Naive thymus-derived CD4-positive, alpha-beta T cell (primary cell): ENCODE data around the gene HAUS1. TPM values are rescaled to one million over a fixed set of nuclear protein-coding genes. Genes with fewer than 3 reads are reported as not detected.
"Not testable (repeated sequence)": the region's sequence is repeated elsewhere in the genome, so short reads cannot be mapped to it uniquely, and the experiment has no call there.

Source experiments
- ATAC-seq: fragments of 150-1000 bp; cut with Tn5 transposase; 2 replicates; pipeline ENCODE4 v1.10.0; 2021; ENCODE audit warnings: mild to moderate bottlenecking, moderate library complexity
- CTCF ChIA-PET: fragments of 350-600 bp; sonication (Branson Sonifier 250); formaldehyde crosslinking; loops from one replicate; lab custom pipeline; 2021; ENCODE audit warnings: antibody characterized with exemption; lab: Charles Lee
- POLR2A ChIA-PET: fragments of 350-600 bp; sonication (Branson Sonifier 250); formaldehyde crosslinking; loops from one replicate; lab custom pipeline; 2021; ENCODE audit warnings: antibody characterized with exemption, inconsistent platforms; lab: Charles Lee
- DNase-seq, 9 donors: peaks; one replicate each; pipeline versions ENCODE4 v3.0.0 to v3.0.0-alpha.2; 2020 to 2022; ENCODE audit warnings: mixed read lengths in 1 of 9
- H3K27ac ChIP-seq: one replicate; pipeline ENCODE4 v1.7.0; 2013; ENCODE audit warnings: mild to moderate bottlenecking, low read depth, low read length, moderate library complexity
- H3K27me3 ChIP-seq, 2 donors: one replicate each; pipeline ENCODE4 v1.7.0; 2013; ENCODE audit warnings: low read length in 2 of 2, mild to moderate bottlenecking in 2 of 2, moderate library complexity in 2 of 2; ENCODE audit not compliant: control insufficient read depth in 2 of 2, insufficient read depth in 2 of 2
- H3K36me3 ChIP-seq, 3 experiments: 1 replicate in 2 of 3; 2 replicates in 1 of 3; pipeline ENCODE4 v1.7.0; 2013; ENCODE audit warnings: low read length in 3 of 3, mild to moderate bottlenecking in 3 of 3, moderate library complexity in 1 of 3; ENCODE audit not compliant: insufficient read depth in 3 of 3, control insufficient read depth in 2 of 3
- H3K4me1 ChIP-seq, 2 donors: one replicate each; pipeline ENCODE4 v1.7.0; 2013; ENCODE audit warnings: low read length in 2 of 2, mild to moderate bottlenecking in 2 of 2, moderate library complexity in 1 of 2; ENCODE audit not compliant: control insufficient read depth in 2 of 2, insufficient read depth in 2 of 2
- H3K4me3 ChIP-seq: 2 replicates; pipeline ENCODE4 v1.7.0; 2013; ENCODE audit warnings: mild to moderate bottlenecking, low read length
- H3K9me3 ChIP-seq, 3 experiments: 1 replicate in 2 of 3; 2 replicates in 1 of 3; pipeline ENCODE4 v1.7.0; 2013; ENCODE audit warnings: low read length in 3 of 3; ENCODE audit not compliant: control insufficient read depth in 2 of 3
- H3K27ac Mint-ChIP-seq, 9 donors: one replicate each; pipeline ENCODE4 v1.8.0; 2020 to 2022; ENCODE audit warnings: mixed read lengths in 9 of 9, mild to moderate bottlenecking in 8 of 9, moderate library complexity in 5 of 9, inconsistent platforms in 2 of 9
- H3K27me3 Mint-ChIP-seq, 5 donors: one replicate each; pipeline ENCODE4 v1.8.0; 2021 to 2022; ENCODE audit warnings: mixed read lengths in 5 of 5, mild to moderate bottlenecking in 1 of 5
- H3K36me3 Mint-ChIP-seq, 5 donors: one replicate each; pipeline ENCODE4 v1.8.0; 2020 to 2022; ENCODE audit warnings: mixed read lengths in 5 of 5, mild to moderate bottlenecking in 3 of 5, inconsistent platforms in 1 of 5
- H3K4me1 Mint-ChIP-seq, 7 donors: one replicate each; pipeline ENCODE4 v1.8.0; 2020 to 2022; ENCODE audit warnings: mixed read lengths in 7 of 7, mild to moderate bottlenecking in 3 of 7, inconsistent platforms in 1 of 7
- H3K4me3 Mint-ChIP-seq, 10 donors: one replicate each; pipeline ENCODE4 v1.8.0; 2020 to 2022; ENCODE audit warnings: mild to moderate bottlenecking in 10 of 10, mixed read lengths in 10 of 10, moderate library complexity in 6 of 10, inconsistent platforms in 2 of 10
- H3K9me3 Mint-ChIP-seq, 11 donors: one replicate each; pipeline ENCODE4 v1.8.0; 2020 to 2022; ENCODE audit warnings: mixed read lengths in 11 of 11, mild to moderate bottlenecking in 4 of 11, inconsistent platforms in 1 of 11, moderate library complexity in 1 of 11
- intact Hi-C, 2 donors: fragments of 100-400 bp; cut with micrococcal nuclease; formaldehyde crosslinking; loops; one replicate each; pipeline ENCODE4 v1.15.1; 2023
- polyA plus RNA-seq, 2 donors: library from polyadenylated mRNA; unstranded; fragments of 300-500 nt; fragmentation: Illumina TruSeq; gene quantifications; one replicate each; pipeline ENCODE4 v1.2.3, GENCODE V29; 2021
- total RNA-seq, 6 experiments: library from RNA in 5 of 6; stranded (reverse) in 5 of 6; gene quantifications; 1 replicate in 5 of 6; 2 replicates in 1 of 6; pipeline ENCODE4 v1.2.3 and lab custom pipeline; 2021 to 2026

HAUS1 gene
- total and polyA plus RNA-seq, 7 experiments from 2014 or later: 10.4 to 47.2 (median 23.4) TPM

DNA sequence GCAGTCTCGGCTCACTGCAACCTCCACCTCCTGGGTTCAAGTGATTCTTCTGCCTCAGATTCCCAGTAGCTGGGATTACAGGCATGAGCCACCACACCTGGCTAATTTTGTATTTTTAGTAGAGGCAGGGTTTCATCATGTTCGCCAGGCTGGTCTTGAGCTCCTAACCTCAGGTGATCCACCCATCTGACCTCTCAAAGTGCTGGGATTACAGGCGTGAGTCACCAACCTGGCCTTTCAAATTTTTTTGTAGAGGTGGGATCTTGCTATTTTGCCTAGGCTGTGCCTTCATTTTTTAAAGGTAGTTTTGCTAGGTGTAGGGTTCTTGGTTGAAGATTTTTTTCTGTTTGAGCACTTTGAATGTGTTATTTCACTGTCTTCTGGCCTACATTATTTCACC is 6.2 kb downstream of the HAUS1 start:
- ChIA-PET POLR2A (interaction anchor here (1.0 kb wide), 1 partner anchor 13 kb away, joined by 3 read pairs; no protein-coding TSS in a partner anchor), CTCF (no interaction called here)
- ATAC-seq (no peak), DNase-seq (no peak)
- Histone ChIP-seq H3K27me3 (no peaks in the 10 kb centered on the region), H3K27ac (no peak overlapping the region), H3K4me1 (no peaks in the 10 kb centered on the region), H3K4me3 (no peak overlapping the region), H3K9me3 (no peaks in the 10 kb centered on the region), H3K36me3 (peaks cover 0 to 9% (median 0%) of the 10 kb centered on the region in 3 experiments)
- H3K4me1 Mint-ChIP-seq: peaks cover 10 to 30% (median 17%) of the 10 kb centered on the region in 7 donors
- peaks cover 6 to 30% (median 14%) of the 10 kb centered on the region in 5 donors for H3K36me3 Mint-ChIP-seq
- no peak overlapping the region for H3K4me3 Mint-ChIP-seq
- H3K9me3 Mint-ChIP-seq: no peaks in the 10 kb centered on the region
- no peaks in the 10 kb centered on the region for H3K27me3 Mint-ChIP-seq
- peak overlapping the region in 1 of 9 donors; percentile 32 for H3K27ac Mint-ChIP-seq
- intact Hi-C loops: no loop called here

GRCh38 chr18:46113751-46114150 is 9.6 kb downstream of the HAUS1 start:
- CTCF ChIA-PET: no interaction called here
- no peak overlapping the region for H3K4me3 Mint-ChIP-seq
- H3K27ac Mint-ChIP-seq: no peak overlapping the region
- H3K27me3 Mint-ChIP-seq: no peaks in the 10 kb centered on the region
- H3K27me3 ChIP-seq: no peaks in the 10 kb centered on the region
- intact Hi-C loops: no loop called here
- H3K27ac ChIP-seq: no peak overlapping the region
- DNase-seq (no peak), ATAC-seq (no peak)
- peaks cover 0 to 21% (median 7%) of the 10 kb centered on the region in 7 donors for H3K4me1 Mint-ChIP-seq
- H3K36me3 Mint-ChIP-seq: peaks cover 6 to 42% (median 20%) of the 10 kb centered on the region in 5 donors
- H3K36me3 ChIP-seq: peaks cover 0 to 9% (median 0%) of the 10 kb centered on the region in 3 experiments
- POLR2A ChIA-PET: interaction anchor here (1.1 kb wide), 1 partner anchor 10 kb away, joined by 5 read pairs; no protein-coding TSS in a partner anchor
- H3K4me1 ChIP-seq: no peaks in the 10 kb centered on the region
- H3K4me3 ChIP-seq: no peak overlapping the region
- no peaks in the 10 kb centered on the region for H3K9me3 ChIP-seq
- H3K9me3 Mint-ChIP-seq: no peaks in the 10 kb centered on the region

DNA sequence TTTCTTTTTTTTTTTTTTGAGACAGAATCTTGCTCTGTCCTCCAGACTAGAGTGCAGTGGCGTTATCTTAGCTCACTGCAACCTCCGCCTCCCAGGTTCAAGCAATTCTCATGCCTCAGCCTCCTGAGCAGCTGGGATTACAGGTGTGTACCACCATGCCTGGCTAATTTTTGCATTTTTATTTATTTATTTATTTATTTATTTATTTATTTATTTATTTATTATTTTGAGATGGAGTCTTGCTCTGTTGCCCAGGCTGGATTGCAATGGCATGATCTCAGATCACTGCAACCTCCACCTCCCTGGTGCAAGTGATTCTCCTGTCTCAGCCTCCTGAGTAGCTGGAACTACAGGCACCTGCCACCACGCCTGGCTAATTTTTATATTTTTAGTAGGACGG is 22.4 kb downstream of the HAUS1 start:
- H3K27ac Mint-ChIP-seq, H3K27me3 ChIP-seq, intact Hi-C loops, H3K27ac ChIP-seq, H3K9me3 ChIP-seq, DNase-seq, H3K4me1 Mint-ChIP-seq, H3K4me1 ChIP-seq, POLR2A ChIA-PET, H3K4me3 ChIP-seq, H3K4me3 Mint-ChIP-seq, H3K27me3 Mint-ChIP-seq, H3K9me3 Mint-ChIP-seq, ATAC-seq: not testable (repeated sequence)
- H3K36me3 ChIP-seq: peaks cover 0 to 45% (median 3%) of the 10 kb centered on the region in 3 experiments
- CTCF ChIA-PET: interaction anchor here (0.6 kb wide), 1 partner anchor 20 kb away, joined by 3 read pairs; no protein-coding TSS in a partner anchor
- peaks cover 4 to 44% (median 14%) of the 10 kb centered on the region in 5 donors for H3K36me3 Mint-ChIP-seq

DNA sequence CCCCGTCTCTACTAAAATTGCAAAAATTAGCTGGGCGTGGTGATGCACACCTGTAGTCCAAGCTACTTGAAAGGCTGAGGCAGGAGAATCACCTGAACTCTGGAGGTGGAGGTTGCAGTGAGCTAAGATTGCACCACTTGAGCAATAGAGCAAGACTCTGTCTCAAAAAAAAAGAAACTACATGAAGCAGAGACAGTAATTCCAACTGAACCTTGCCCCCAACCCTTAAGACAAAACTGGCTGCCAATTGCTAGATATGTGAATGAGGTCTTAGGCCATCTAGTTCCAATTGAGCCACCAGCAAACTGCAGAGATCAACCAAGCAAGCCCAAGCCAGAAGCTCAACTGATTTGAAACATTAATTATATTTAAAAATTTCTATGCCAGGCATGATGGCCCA is 25.9 kb downstream of the HAUS1 start:
- Mint-ChIP-seq H3K9me3 (no peaks in the 10 kb centered on the region), H3K4me3 (no peak overlapping the region), H3K27ac (no peak overlapping the region), H3K4me1 (no peaks in the 10 kb centered on the region), H3K27me3 (no peaks in the 10 kb centered on the region), H3K36me3 (peaks cover 4 to 33% (median 14%) of the 10 kb centered on the region in 5 donors)
- DNase-seq (no peak), ATAC-seq (no peak)
- intact Hi-C loops: no loop called here
- Histone ChIP-seq H3K4me1 (no peaks in the 10 kb centered on the region), H3K36me3 (peaks cover 0 to 34% (median 3%) of the 10 kb centered on the region in 3 experiments), H3K4me3 (no peak overlapping the region), H3K27me3 (no peaks in the 10 kb centered on the region), H3K27ac (no peak overlapping the region), H3K9me3 (no peaks in the 10 kb centered on the region)
- ChIA-PET CTCF (interaction anchor here (1.3 kb wide), 1 partner anchor 10 kb away, joined by 3 read pairs; no protein-coding TSS in a partner anchor), POLR2A (no interaction called here)

DNA sequence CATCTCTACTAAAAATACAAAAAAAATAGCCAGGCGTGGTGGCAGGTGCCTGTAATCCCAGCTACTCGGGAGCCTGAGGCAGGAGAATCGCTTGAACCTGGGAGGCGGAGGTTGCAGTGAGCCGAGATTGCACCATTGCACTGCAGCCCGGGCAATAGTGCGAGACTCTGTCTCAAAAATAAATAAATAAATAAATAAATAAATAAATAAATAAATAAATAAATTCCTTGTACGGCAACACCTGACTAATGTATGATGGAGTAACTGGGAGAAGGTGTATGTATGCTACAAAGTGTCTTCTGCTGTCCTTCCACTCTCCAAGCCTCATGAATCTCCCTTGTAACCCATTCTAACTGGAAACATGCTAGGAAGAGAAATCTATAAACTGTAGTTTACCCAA is 26.4 kb downstream of the HAUS1 start:
- H3K27ac ChIP-seq, intact Hi-C loops, H3K9me3 ChIP-seq, POLR2A ChIA-PET, H3K27me3 ChIP-seq, CTCF ChIA-PET, H3K4me1 Mint-ChIP-seq, H3K9me3 Mint-ChIP-seq, H3K4me3 Mint-ChIP-seq, H3K4me1 ChIP-seq, DNase-seq, H3K4me3 ChIP-seq, H3K27me3 Mint-ChIP-seq, ATAC-seq: not testable (repeated sequence)
- H3K36me3 ChIP-seq: peaks cover 0 to 31% (median 3%) of the 10 kb centered on the region in 3 experiments
- Mint-ChIP-seq H3K27ac (peak overlapping the region in 1 of 9 donors; percentile 49), H3K36me3 (peaks cover 4 to 33% (median 14%) of the 10 kb centered on the region in 5 donors)

DNA sequence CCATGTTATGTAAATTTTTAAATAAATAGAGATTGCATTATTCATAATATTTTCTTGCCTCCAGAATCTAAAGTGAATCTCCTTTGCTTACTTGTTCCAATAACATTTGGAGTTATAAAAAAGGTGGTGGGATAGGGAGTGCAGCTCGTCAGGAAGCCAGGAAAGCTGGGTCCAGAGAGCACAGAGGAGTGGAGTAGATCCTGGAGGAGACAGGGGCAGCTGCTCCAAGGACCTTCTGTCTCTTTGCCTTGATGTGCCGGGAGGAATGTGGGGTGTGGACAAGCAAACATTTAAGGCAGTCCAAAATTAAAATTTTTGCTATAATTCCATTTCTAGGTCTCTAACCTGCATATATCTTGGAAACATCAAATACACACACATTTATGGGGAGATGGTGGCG is 29.3 kb downstream of the HAUS1 start:
- H3K4me1 Mint-ChIP-seq: peaks cover 0 to 4% (median 0%) of the 10 kb centered on the region in 7 donors
- H3K27ac Mint-ChIP-seq: peak overlapping the region in 2 of 9 donors; percentile 34 to 69
- H3K27me3 Mint-ChIP-seq: no peaks in the 10 kb centered on the region
- no peaks in the 10 kb centered on the region for H3K9me3 Mint-ChIP-seq
- Histone ChIP-seq H3K27me3 (no peaks in the 10 kb centered on the region), H3K27ac (no peak overlapping the region), H3K4me1 (no peaks in the 10 kb centered on the region), H3K4me3 (no peak overlapping the region), H3K36me3 (peaks cover 0 to 16% (median 0%) of the 10 kb centered on the region in 3 experiments), H3K9me3 (no peaks in the 10 kb centered on the region)
- DNase-seq (no peak), ATAC-seq (no peak)
- CTCF ChIA-PET: no interaction called here
- H3K4me3 Mint-ChIP-seq: no peak overlapping the region
- intact Hi-C loops: no loop called here
- H3K36me3 Mint-ChIP-seq: peaks cover 4 to 20% (median 5%) of the 10 kb centered on the region in 5 donors
- POLR2A ChIA-PET: interaction anchor here (0.6 kb wide), 1 partner anchor 29 kb away, joined by 3 read pairs; the partner anchor contains the start of gene HAUS1
